ENCODE measurements around the gene NCOA6. TPM values are rescaled to one million over a fixed set of nuclear protein-coding genes. Genes with fewer than 3 reads are reported as not detected.
A peak's percentile ranks its signal among the peaks of the same experiment; 100 is the strongest.

Gene NCOA6
- total RNA-seq, 1 donor from 2014 or later = 80.7 TPM

DNA sequence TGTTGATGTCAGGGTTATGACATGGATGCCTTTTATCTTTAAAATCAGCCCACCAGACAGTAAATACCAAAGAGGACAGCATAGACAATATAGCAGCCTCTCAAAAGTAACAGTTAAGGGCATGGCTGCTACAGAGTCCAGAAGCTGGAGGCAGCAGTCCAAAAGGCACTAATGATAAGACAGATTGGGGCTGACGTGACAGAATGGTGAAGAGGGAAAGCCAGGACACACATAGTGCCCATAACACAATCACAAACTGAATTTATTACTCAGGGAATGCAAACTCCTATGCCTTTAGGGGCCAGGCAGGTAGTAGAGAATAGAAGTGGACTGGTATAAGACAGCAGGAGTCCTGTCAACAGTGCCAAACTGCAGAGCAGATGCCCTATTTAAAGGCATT is 80.6 kb downstream of the NCOA6 start:
- Mint-ChIP-seq H3K4me1 (ENCODE audit: low read depth) (no peaks in the 10 kb centered on the region), H3K36me3 (ENCODE audit: insufficient read depth) (peaks cover 31% of the 10 kb centered on the region)
- TF ChIP-seq, protein P1, sequence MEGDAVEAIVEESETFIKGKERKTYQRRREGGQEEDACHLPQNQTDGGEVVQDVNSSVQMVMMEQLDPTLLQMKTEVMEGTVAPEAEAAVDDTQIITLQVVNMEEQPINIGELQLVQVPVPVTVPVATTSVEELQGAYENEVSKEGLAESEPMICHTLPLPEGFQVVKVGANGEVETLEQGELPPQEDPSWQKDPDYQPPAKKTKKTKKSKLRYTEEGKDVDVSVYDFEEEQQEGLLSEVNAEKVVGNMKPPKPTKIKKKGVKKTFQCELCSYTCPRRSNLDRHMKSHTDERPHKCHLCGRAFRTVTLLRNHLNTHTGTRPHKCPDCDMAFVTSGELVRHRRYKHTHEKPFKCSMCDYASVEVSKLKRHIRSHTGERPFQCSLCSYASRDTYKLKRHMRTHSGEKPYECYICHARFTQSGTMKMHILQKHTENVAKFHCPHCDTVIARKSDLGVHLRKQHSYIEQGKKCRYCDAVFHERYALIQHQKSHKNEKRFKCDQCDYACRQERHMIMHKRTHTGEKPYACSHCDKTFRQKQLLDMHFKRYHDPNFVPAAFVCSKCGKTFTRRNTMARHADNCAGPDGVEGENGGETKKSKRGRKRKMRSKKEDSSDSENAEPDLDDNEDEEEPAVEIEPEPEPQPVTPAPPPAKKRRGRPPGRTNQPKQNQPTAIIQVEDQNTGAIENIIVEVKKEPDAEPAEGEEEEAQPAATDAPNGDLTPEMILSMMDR (IDR thresholded peaks at IDR 0.05; ENCODE audit: unreplicated experiment) = no peak

DNA sequence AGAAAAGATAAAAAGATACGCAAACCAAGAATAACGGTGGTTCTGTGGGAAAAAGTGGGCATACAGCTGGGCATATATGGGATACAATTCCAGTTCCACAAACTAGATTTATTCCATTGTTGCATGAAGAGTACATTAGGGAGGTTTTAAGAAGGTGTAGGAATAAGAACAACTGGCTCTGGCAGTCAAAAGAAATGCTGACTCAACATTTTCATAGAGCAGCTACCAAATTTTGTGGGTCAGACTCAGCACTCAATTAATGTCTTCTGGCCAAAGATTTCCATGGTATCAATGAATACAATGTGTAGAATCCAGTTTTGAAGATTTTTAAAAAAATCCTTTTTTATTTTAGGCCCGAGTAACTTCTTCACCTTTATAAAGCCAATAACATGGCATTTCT is 81.1 kb downstream of the NCOA6 start:
- TF ChIP-seq, protein P1 (IDR thresholded peaks at IDR 0.05; ENCODE audit: unreplicated experiment) = no peak
- Mint-ChIP-seq H3K4me1 (ENCODE audit: low read depth) (no peaks in the 10 kb centered on the region), H3K27ac (no peak overlapping the region), H3K36me3 (ENCODE audit: insufficient read depth) (peaks cover 32% of the 10 kb centered on the region), H3K27me3 (no peaks in the 10 kb centered on the region), H3K4me3 (ENCODE audit: low read depth) (no peak overlapping the region), H3K9me3 (ENCODE audit: low read depth) (no peaks in the 10 kb centered on the region)
- DNase-seq (ENCODE audit: low spot score, unreplicated experiment) = no peak

More for the DNA sequence above, 80.6 kb downstream of the NCOA6 start:
- DNase-seq (ENCODE audit: low spot score, unreplicated experiment) = no peak
- no peak overlapping the region for H3K4me3 Mint-ChIP-seq (ENCODE audit: low read depth)
- H3K27ac Mint-ChIP-seq = no peak overlapping the region
- no peaks in the 10 kb centered on the region for H3K9me3 Mint-ChIP-seq (ENCODE audit: low read depth)
- no peaks in the 10 kb centered on the region for H3K27me3 Mint-ChIP-seq

DNA sequence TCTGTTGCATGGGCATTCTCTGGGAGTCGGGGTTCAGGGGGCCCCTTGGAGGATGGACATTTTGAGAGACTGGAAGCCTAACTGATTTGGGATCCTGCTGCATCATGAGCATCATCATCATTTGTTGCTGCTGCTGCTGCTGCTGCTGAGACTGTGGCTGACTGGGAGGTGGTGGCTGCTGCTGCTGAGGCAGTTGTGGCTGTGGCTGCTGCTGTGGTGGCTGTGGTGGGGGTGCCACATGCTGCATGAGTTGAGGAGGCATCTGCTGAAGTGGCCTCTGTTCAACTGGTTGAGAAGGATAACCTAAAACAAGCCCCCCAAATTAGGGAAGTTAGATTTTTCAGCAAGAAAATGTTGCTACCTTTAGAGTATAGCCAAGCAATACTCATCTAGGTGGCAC is 82.4 kb downstream of the NCOA6 start:
- TF ChIP-seq, protein P1 (IDR thresholded peaks at IDR 0.05; ENCODE audit: unreplicated experiment) = no peak
- DNase-seq (ENCODE audit: low spot score, unreplicated experiment) = no peak
- Mint-ChIP-seq H3K27ac (no peak overlapping the region), H3K9me3 (ENCODE audit: low read depth) (no peaks in the 10 kb centered on the region), H3K27me3 (no peaks in the 10 kb centered on the region), H3K36me3 (ENCODE audit: insufficient read depth) (peaks cover 28% of the 10 kb centered on the region), H3K4me1 (ENCODE audit: low read depth) (no peaks in the 10 kb centered on the region), H3K4me3 (ENCODE audit: low read depth) (no peak overlapping the region)

DNA sequence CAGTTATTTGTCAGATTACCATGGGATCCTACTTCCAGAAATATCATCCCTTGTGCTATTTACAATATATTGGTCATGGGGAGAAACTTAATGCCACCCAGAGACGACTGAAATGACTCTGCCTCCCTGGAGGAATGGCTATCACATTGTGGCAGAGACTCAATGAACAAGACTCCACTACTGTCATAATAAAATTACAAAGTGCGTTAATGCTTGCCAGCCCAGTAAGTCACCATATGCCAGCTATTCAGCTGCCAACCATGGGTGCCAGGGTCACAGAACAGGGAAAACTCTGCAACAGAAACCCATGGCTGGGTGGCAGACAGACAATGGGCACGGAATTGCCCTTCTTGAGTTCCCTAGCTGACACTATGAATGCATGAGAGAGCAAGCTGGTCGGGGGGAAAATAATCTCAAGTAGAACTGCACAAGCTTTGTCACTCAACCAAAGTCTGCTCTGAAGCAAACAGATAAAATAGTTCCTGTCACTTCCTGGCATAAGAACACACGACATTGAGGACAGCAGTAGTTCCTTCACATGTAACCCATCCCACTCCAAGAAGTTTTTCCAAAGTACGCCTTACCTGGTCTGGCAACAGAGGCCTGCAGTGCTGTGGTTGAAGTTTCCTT is 89.2 kb downstream of the NCOA6 start:
- Mint-ChIP-seq H3K9me3 (ENCODE audit: low read depth) (no peaks in the 10 kb centered on the region), H3K4me1 (ENCODE audit: low read depth) (no peaks in the 10 kb centered on the region), H3K27me3 (no peaks in the 10 kb centered on the region), H3K27ac (peak overlapping the region; percentile 31), H3K4me3 (ENCODE audit: low read depth) (no peak overlapping the region), H3K36me3 (ENCODE audit: insufficient read depth) (peaks cover 37% of the 10 kb centered on the region)
- DNase-seq (ENCODE audit: low spot score, unreplicated experiment) = no peak
- TF ChIP-seq, protein P1 (IDR thresholded peaks at IDR 0.05; ENCODE audit: unreplicated experiment) = no peak

DNA sequence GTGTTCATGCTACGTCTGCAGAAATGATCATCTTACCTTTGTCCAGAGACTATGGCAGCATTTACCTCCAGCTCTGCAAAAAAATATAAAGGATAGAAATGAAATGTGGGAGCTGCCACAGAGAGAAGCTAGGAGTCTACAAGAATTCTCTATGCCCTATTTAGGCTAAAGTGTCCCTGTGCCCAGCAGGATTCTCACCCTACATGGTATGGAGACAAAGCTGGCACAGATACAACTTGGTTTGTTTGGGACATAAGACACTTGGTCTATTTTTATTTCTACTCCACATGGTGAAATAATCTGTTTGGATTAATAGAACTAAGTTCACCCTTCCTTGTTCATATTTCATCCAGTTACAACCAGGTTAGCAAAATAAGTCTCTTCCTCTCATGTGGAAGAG is 92.9 kb downstream of the NCOA6 start:
- no peak for DNase-seq (ENCODE audit: low spot score, unreplicated experiment)
- peaks cover 31% of the 10 kb centered on the region for H3K36me3 Mint-ChIP-seq (ENCODE audit: insufficient read depth)
- no peak overlapping the region for H3K27ac Mint-ChIP-seq
- peaks cover 9% of the 10 kb centered on the region for H3K4me1 Mint-ChIP-seq (ENCODE audit: low read depth)
- H3K4me3 Mint-ChIP-seq (ENCODE audit: low read depth) = no peak overlapping the region
- no peaks in the 10 kb centered on the region for H3K27me3 Mint-ChIP-seq
- TF ChIP-seq, protein P1 (IDR thresholded peaks at IDR 0.05; ENCODE audit: unreplicated experiment) = no peak
- no peaks in the 10 kb centered on the region for H3K9me3 Mint-ChIP-seq (ENCODE audit: low read depth)
